Endothelial cell of umbilical vein (primary cell): Measurements from ENCODE around the gene BRWD1. TPM values are rescaled to one million over a fixed set of nuclear protein-coding genes. Genes with fewer than 3 reads are reported as not detected.

Experiments used
- BruUV-seq: library from RNA; stranded (reverse); fragments of 400-500 nt; replicated peaks from 2 replicates; lab custom pipeline; 2021; lab: Mats Ljungman, UMichigan
- CTCF ChIA-PET: fragments of 300-600, 350-600 bp; sonication (Branson Sonifier 250); formaldehyde crosslinking; loops from one replicate; lab custom pipeline; 2021; ENCODE audit warnings: antibody characterized with exemption, inconsistent platforms; lab: Charles Lee
- POLR2A ChIA-PET: fragments of 300-600, 350-600 bp; sonication (Branson Sonifier 250); formaldehyde crosslinking; loops from one replicate; lab custom pipeline; 2021; ENCODE audit warnings: antibody characterized with exemption, inconsistent platforms; lab: Charles Lee
- DNase-seq: peaks from one replicate; pipeline ENCODE4 v3.0.0-alpha.2; 2011; ENCODE audit warnings: low read depth, low spot score
- FAIRE-seq: peaks from 2 replicates; lab custom pipeline; 2011; peaks lifted over from hg19 to GRCh38; lab: Jason Lieb, UNC
- H2AFZ ChIP-seq: 2 replicates; pipeline ENCODE4 v1.6.0; 2012; ENCODE audit warnings: low read depth, low read length, control low read depth, inconsistent platforms
- H3K27ac ChIP-seq: 2 replicates; pipeline ENCODE4 v1.5.1; 2011; ENCODE audit warnings: low read depth, mild to moderate bottlenecking, control low read depth, low read length, moderate library complexity; ENCODE audit not compliant: insufficient read depth
- H3K27me3 ChIP-seq, 2 experiments: 2 replicates each; pipeline versions ENCODE4 v1.6.0 to v1.6.1; 2011; ENCODE audit warnings: low read length in 2 of 2, mixed read lengths in 1 of 2; ENCODE audit not compliant: control insufficient read depth in 2 of 2, insufficient read depth in 2 of 2
- H3K36me3 ChIP-seq, 2 experiments: 2 replicates in 1 of 2; 3 replicates in 1 of 2; pipeline ENCODE4 v1.5.1; 2011; ENCODE audit warnings: low read length in 2 of 2, mild to moderate bottlenecking in 1 of 2, moderate library complexity in 1 of 2; ENCODE audit not compliant: control insufficient read depth in 2 of 2, insufficient read depth in 2 of 2; ENCODE audit errors: extremely low read depth in 1 of 2
- H3K4me1 ChIP-seq: 3 replicates; pipeline ENCODE4 v1.5.1; 2011; ENCODE audit warnings: mild to moderate bottlenecking, low read length; ENCODE audit not compliant: control insufficient read depth, insufficient read depth; ENCODE audit errors: extremely low read depth
- H3K4me2 ChIP-seq: 2 replicates; pipeline ENCODE4 v1.6.1; 2011; ENCODE audit warnings: low read length, control low read depth, mixed read lengths; ENCODE audit not compliant: insufficient read depth
- H3K4me3 ChIP-seq, 3 experiments: fragments of 200-600 bp in 1 of 3; sonication (generic), shearing (Covaris generic) in 1 of 3; replicated peaks in 1 of 3; 2 replicates each; pipeline ENCODE4 v1.5.1; 2011 to 2016; ENCODE audit warnings: control low read depth in 3 of 3, low read length in 3 of 3, mild to moderate bottlenecking in 2 of 3, inconsistent platforms in 1 of 3, low read depth in 1 of 3, moderate library complexity in 1 of 3; ENCODE audit not compliant: insufficient read depth in 1 of 3
- H3K79me2 ChIP-seq: 2 replicates; pipeline ENCODE4 v1.6.0; 2012; ENCODE audit warnings: low read length, inconsistent platforms; ENCODE audit not compliant: control insufficient read depth, insufficient read depth
- H3K9ac ChIP-seq: replicated peaks from 2 replicates; pipeline ENCODE3; 2011; ENCODE audit warnings: low read length, control low read depth; ENCODE audit not compliant: insufficient read depth; ENCODE audit errors: extremely low read depth
- H3K9me1 ChIP-seq: replicated peaks from 3 replicates; pipeline ENCODE4 v1.6.0; 2011; ENCODE audit warnings: mild to moderate bottlenecking, low read length; ENCODE audit not compliant: control insufficient read depth, insufficient read depth; ENCODE audit errors: extremely low read depth
- H3K9me3 ChIP-seq: replicated peaks from 2 replicates; pipeline ENCODE4 v1.5.1; 2012; ENCODE audit warnings: low read length, inconsistent platforms; ENCODE audit not compliant: control insufficient read depth, insufficient read depth
- H4K20me1 ChIP-seq: replicated peaks from 2 replicates; pipeline ENCODE3; 2011; ENCODE audit warnings: mild to moderate bottlenecking, low read length; ENCODE audit not compliant: control insufficient read depth, insufficient read depth; ENCODE audit errors: extremely low read depth
- EZH2 ChIP-seq: IDR thresholded peaks from 2 replicates; pipeline ENCODE4 v1.6.1; 2012; ENCODE audit warnings: borderline replicate concordance, low read depth, mild to moderate bottlenecking, moderate library complexity, low read length, inconsistent platforms; ENCODE audit not compliant: severe bottlenecking
- FOS ChIP-seq: IDR thresholded peaks from 2 replicates; pipeline ENCODE4 v1.6.1; 2011; ENCODE audit warnings: mild to moderate bottlenecking, low read length, moderate library complexity, borderline replicate concordance; ENCODE audit not compliant: insufficient read depth
- GATA2 ChIP-seq: IDR thresholded peaks from 2 replicates; pipeline ENCODE4 v1.7.0; 2011; ENCODE audit warnings: low read depth, mild to moderate bottlenecking, moderate library complexity, mixed read lengths, low read length; ENCODE audit not compliant: insufficient read length, insufficient read depth
- JUN ChIP-seq: IDR thresholded peaks from 2 replicates; pipeline ENCODE4 v1.6.1; 2011; ENCODE audit warnings: borderline replicate concordance, low read depth; ENCODE audit not compliant: insufficient read length, insufficient read depth
- MYC ChIP-seq: IDR thresholded peaks from one replicate; pipeline ENCODE4 v1.6.1; 2011; ENCODE audit warnings: mild to moderate bottlenecking, low read depth, low read length
- POLR2A ChIP-seq: IDR thresholded peaks from 2 replicates; pipeline ENCODE4 v1.6.1; 2012; ENCODE audit warnings: low read depth, mild to moderate bottlenecking, control low read depth, low read length
- POLR2AphosphoS5 ChIP-seq: IDR thresholded peaks from 2 replicates; pipeline ENCODE4 v1.6.1; 2012; ENCODE audit warnings: low read depth, mild to moderate bottlenecking, control low read depth, low read length, moderate library complexity; ENCODE audit not compliant: insufficient read depth
- dilution Hi-C: fragments of 300-500 bp; cut with MboI; formaldehyde crosslinking; loops from one replicate; pipeline ENCODE4 v1.15.0; 2019; ENCODE audit warnings: low sequenced_read_pairs; ENCODE audit not compliant: extremely low pct_ligation_motif_present
- intact Hi-C: fragments of 100-400 bp; cut with micrococcal nuclease; formaldehyde crosslinking; loops from one replicate; pipeline ENCODE4 v1.10.0; 2022
- polyA plus RNA-seq, 4 experiments: library from polyadenylated mRNA; depleted of rRNA in 3 of 4; stranded (reverse) in 3 of 4; unstranded in 1 of 4; fragments of >200 nt; gene quantifications; 2 replicates each; pipeline versions ENCODE4 v1.2.1 to v1.2.3, GENCODE V29; 2011 to 2012; ENCODE audit warnings: missing spikeins in 1 of 4
- total RNA-seq: library from RNA; stranded (reverse); gene quantifications from 2 replicates; pipeline ENCODE4 v1.2.3, GENCODE V29; 2021
- TF ChIP-seq, protein P1 (sequence below), 2 donors: IDR thresholded peaks; 1 replicate in 1 of 2; 2 replicates in 1 of 2; pipeline ENCODE4 v1.5.1; 2011; ENCODE audit warnings: low read length in 2 of 2, mild to moderate bottlenecking in 2 of 2, moderate library complexity in 2 of 2, control low read depth in 1 of 2, inconsistent platforms in 1 of 2, low read depth in 1 of 2; ENCODE audit not compliant: insufficient read depth in 1 of 2; ENCODE audit errors: extremely low read depth in 1 of 2
- TF ChIP-seq, protein P2 (sequence below): IDR thresholded peaks from 2 replicates; pipeline ENCODE4 v1.6.1; 2011; ENCODE audit not compliant: insufficient read depth, insufficient read length

The BRWD1 gene
- total and polyA plus RNA-seq, 2 donors (not counting 3 experiments of a cell fraction or from before 2014, with no cell fraction given) = 6.1 to 33.2 TPM

DNA sequence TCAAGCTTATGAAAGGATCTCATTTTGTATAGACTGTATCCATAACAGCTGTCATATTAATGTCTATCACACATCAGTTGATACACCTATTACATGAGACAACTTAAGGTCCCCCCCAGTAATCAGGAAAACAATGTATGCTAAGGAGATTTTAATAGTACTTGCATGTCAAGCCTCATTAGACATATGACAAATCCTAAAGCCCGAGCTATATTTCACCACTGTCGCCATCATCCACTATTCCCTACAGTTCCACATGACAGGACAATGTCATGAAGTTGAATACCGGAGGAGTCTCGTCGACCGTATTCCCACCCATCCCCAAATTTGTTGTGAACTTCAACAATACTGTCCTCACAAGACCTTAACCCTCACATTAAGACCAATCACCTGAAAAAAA lies 32.0 kb upstream of the BRWD1 start:
- CTCF ChIA-PET = interaction anchor here (2.3 kb wide), 1 partner anchor 42 kb away, joined by 14 read pairs; no protein-coding TSS in a partner anchor
- peaks cover 34% of the 10 kb centered on the region for H3K4me1 ChIP-seq
- no peaks in the 10 kb centered on the region for H3K9me1 ChIP-seq
- no peak for TF ChIP-seq JUN
- no peak for TF ChIP-seq POLR2A
- TF ChIP-seq GATA2 = no peak
- no peak for TF ChIP-seq MYC
- no peak for TF ChIP-seq EZH2
- TF ChIP-seq, protein P1, sequence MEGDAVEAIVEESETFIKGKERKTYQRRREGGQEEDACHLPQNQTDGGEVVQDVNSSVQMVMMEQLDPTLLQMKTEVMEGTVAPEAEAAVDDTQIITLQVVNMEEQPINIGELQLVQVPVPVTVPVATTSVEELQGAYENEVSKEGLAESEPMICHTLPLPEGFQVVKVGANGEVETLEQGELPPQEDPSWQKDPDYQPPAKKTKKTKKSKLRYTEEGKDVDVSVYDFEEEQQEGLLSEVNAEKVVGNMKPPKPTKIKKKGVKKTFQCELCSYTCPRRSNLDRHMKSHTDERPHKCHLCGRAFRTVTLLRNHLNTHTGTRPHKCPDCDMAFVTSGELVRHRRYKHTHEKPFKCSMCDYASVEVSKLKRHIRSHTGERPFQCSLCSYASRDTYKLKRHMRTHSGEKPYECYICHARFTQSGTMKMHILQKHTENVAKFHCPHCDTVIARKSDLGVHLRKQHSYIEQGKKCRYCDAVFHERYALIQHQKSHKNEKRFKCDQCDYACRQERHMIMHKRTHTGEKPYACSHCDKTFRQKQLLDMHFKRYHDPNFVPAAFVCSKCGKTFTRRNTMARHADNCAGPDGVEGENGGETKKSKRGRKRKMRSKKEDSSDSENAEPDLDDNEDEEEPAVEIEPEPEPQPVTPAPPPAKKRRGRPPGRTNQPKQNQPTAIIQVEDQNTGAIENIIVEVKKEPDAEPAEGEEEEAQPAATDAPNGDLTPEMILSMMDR (IDR thresholded peaks at IDR 0.05; ENCODE audit: extremely low read depth in 1 of 2, insufficient read depth in 1 of 2, low read depth in 1 of 2, low read length in 2 of 2) = no peak
- TF ChIP-seq, protein P2, sequence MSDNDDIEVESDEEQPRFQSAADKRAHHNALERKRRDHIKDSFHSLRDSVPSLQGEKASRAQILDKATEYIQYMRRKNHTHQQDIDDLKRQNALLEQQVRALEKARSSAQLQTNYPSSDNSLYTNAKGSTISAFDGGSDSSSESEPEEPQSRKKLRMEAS = no peak
- no peak for TF ChIP-seq POLR2AphosphoS5
- no peak for TF ChIP-seq FOS
- no peaks in the 10 kb centered on the region for H3K9me3 ChIP-seq
- H3K36me3 ChIP-seq = peaks cover 10 to 31% of the 10 kb centered on the region in 2 experiments
- POLR2A ChIA-PET = interaction anchor here (0.6 kb wide), 1 partner anchor 88 kb away, joined by 4 read pairs; no protein-coding TSS in a partner anchor
- peak overlapping the region; percentile 100 for H3K4me2 ChIP-seq
- H3K27me3 ChIP-seq = no peaks in the 10 kb centered on the region
- BruUV-seq = no TSS peak
- H3K4me3 ChIP-seq = peak overlapping the region in 1 of 3 experiments; percentile 100
- peaks cover 7% of the 10 kb centered on the region for H4K20me1 ChIP-seq
- no peak for DNase-seq
- H3K79me2 ChIP-seq = peaks cover 37% of the 10 kb centered on the region
- no peak overlapping the region for H3K9ac ChIP-seq
- H3K27ac ChIP-seq = no peak overlapping the region
- intact Hi-C loops (no loop called here), dilution Hi-C loops (no loop called here)
- no peak overlapping the region for H2AFZ ChIP-seq
- FAIRE-seq = no peak
